Tibial nerve (tissue), 3 donors: ENCODE measurements around the gene OCA2.

Source experiments
- CTCF ChIP-seq, 5 experiments: fragments of 200-600 bp in 3 of 5; fragments of 450-650 bp in 2 of 5; sonication (generic) in 3 of 5; IDR thresholded peaks; one replicate each; pipeline ENCODE4 v1.5.1; 2016 to 2019; ENCODE audit warnings: antibody characterized with exemption in 5 of 5, mild to moderate bottlenecking in 3 of 5, moderate library complexity in 2 of 5
- POLR2A ChIP-seq, 2 donors: fragments of 450-650 bp; IDR thresholded peaks; one replicate each; pipeline ENCODE4 v1.6.1; 2017; ENCODE audit warnings: antibody characterized with exemption in 2 of 2, mild to moderate bottlenecking in 2 of 2, moderate library complexity in 2 of 2

GRCh38 chr15:27878841-27879240, 220.3 kb downstream of the OCA2 start:
- TF ChIP-seq CTCF (IDR thresholded peaks at IDR 0.05) (no peak), POLR2A (IDR thresholded peaks at IDR 0.05) (no peak)
